SK-N-SH (cell line): Measurements from ENCODE around the gene SETD4. TPM values are rescaled to one million over a fixed set of nuclear protein-coding genes. Genes with fewer than 3 reads are reported as not detected.

ENCODE experiments used
- CTCF ChIA-PET: fragments of 300-600, 350-600 bp; formaldehyde crosslinking; extraction: SDS; loops from one replicate; lab custom pipeline; 2021; lab: Yijun Ruan, JAX
- POLR2A ChIA-PET: fragments of 350-600 bp; sonication (Branson Sonifier 250); formaldehyde crosslinking; extraction: SDS; loops from one replicate; lab custom pipeline; 2020; ENCODE audit warnings: antibody characterized with exemption, inconsistent platforms; lab: Yijun Ruan, JAX
- DNase-seq: peaks from one replicate; pipeline ENCODE4 v3.0.0; 2012
- H2AFZ ChIP-seq: fragments of 200-600 bp; sonication (generic); 2 replicates; pipeline ENCODE4 v1.8.1; 2016; ENCODE audit warnings: antibody characterized with exemption, mild to moderate bottlenecking, low read depth
- H3F3A ChIP-seq: fragments of 200-600 bp; sonication (generic); replicated peaks from 2 replicates; pipeline ENCODE3; 2016; ENCODE audit warnings: antibody characterized with exemption, mild to moderate bottlenecking; ENCODE audit not compliant: insufficient read depth
- H3K27ac ChIP-seq, 2 experiments: fragments of 200-500 bp in 1 of 2; fragments of 200-600 bp in 1 of 2; sonication (Bioruptor generic) in 1 of 2; sonication (generic), shearing (Covaris generic) in 1 of 2; 2 replicates each; pipeline versions ENCODE4 v1.5.1 to v1.6.1; 2014 to 2016; ENCODE audit warnings: low read depth in 2 of 2, inconsistent platforms in 1 of 2, low read length in 1 of 2, mild to moderate bottlenecking in 1 of 2, mixed read lengths in 1 of 2
- H3K27me3 ChIP-seq: fragments of 200-600 bp; sonication (generic), shearing (Covaris generic); 2 replicates; pipeline ENCODE4 v1.6.1; 2016; ENCODE audit warnings: mixed run types; ENCODE audit not compliant: insufficient read depth
- H3K36me3 ChIP-seq, 2 experiments: fragments of 200-500 bp in 1 of 2; fragments of 200-600 bp in 1 of 2; sonication (Bioruptor generic) in 1 of 2; sonication (generic) in 1 of 2; replicated peaks in 1 of 2; 2 replicates each; pipeline versions ENCODE3 to v1.5.1; 2014 to 2016; ENCODE audit warnings: low read length in 1 of 2, mild to moderate bottlenecking in 1 of 2; ENCODE audit not compliant: insufficient read depth in 2 of 2, control insufficient read depth in 1 of 2
- H3K4me1 ChIP-seq, 2 experiments: fragments of 200-500 bp in 1 of 2; fragments of 200-600 bp in 1 of 2; sonication (Bioruptor generic) in 1 of 2; sonication (generic), shearing (Covaris generic) in 1 of 2; 2 replicates each; pipeline versions ENCODE4 v1.5.1 to v1.6.1; 2014 to 2016; ENCODE audit warnings: low read depth in 1 of 2, low read length in 1 of 2, mixed run types in 1 of 2; ENCODE audit not compliant: insufficient read depth in 2 of 2, control insufficient read depth in 1 of 2
- H3K4me2 ChIP-seq: fragments of 200-600 bp; sonication (generic), shearing (Covaris generic); 2 replicates; pipeline ENCODE4 v1.6.1; 2017; ENCODE audit warnings: mixed run types
- H3K4me3 ChIP-seq, 2 experiments: fragments of 200-500 bp in 1 of 2; fragments of 200-600 bp in 1 of 2; sonication (Bioruptor generic) in 1 of 2; sonication (generic), shearing (Covaris generic) in 1 of 2; 2 replicates each; pipeline versions ENCODE4 v1.5.1 to v1.8.1; 2014 to 2016; ENCODE audit warnings: low read depth in 2 of 2, inconsistent platforms in 1 of 2, low read length in 1 of 2, mild to moderate bottlenecking in 1 of 2, mixed read lengths in 1 of 2, moderate library complexity in 1 of 2
- H3K79me2 ChIP-seq: fragments of 200-600 bp; sonication (generic); 2 replicates; pipeline ENCODE4 v1.8.1; 2017; ENCODE audit warnings: mild to moderate bottlenecking; ENCODE audit not compliant: insufficient read depth
- H3K9ac ChIP-seq: fragments of 200-600 bp; sonication (generic); 2 replicates; pipeline ENCODE4 v1.6.1; 2017; ENCODE audit warnings: mixed run types
- H3K9me2 ChIP-seq: fragments of 200-600 bp; sonication (generic); 2 replicates; pipeline ENCODE4 v1.6.1; 2017; ENCODE audit warnings: mixed run types
- H3K9me3 ChIP-seq: fragments of 200-600 bp; sonication (generic); 2 replicates; pipeline ENCODE4 v1.6.1; 2017; ENCODE audit warnings: mixed run types, mild to moderate bottlenecking, moderate library complexity
- H4K20me1 ChIP-seq: fragments of 200-600 bp; sonication (generic); 2 replicates; pipeline ENCODE4 v1.6.1; 2017; ENCODE audit warnings: mild to moderate bottlenecking, mixed run types; ENCODE audit not compliant: insufficient read depth
- CHD2 ChIP-seq: fragments of 150-350 bp; IDR thresholded peaks from 2 replicates; pipeline ENCODE4 v1.6.1; 2018; ENCODE audit warnings: low read length; ENCODE audit not compliant: partially characterized antibody
- ELF1 ChIP-seq: IDR thresholded peaks from 2 replicates; pipeline ENCODE4 v1.4.0; 2012
- EP300 ChIP-seq, 2 experiments: IDR thresholded peaks; 2 replicates each; pipeline versions ENCODE4 v1.4.0 to v1.6.1; 2012; ENCODE audit warnings: borderline replicate concordance in 1 of 2, low read depth in 1 of 2, low read length in 1 of 2
- FOSL2 ChIP-seq: IDR thresholded peaks from 2 replicates; pipeline ENCODE4 v1.4.0; 2012; ENCODE audit warnings: low read depth, mild to moderate bottlenecking, moderate library complexity, borderline replicate concordance
- FOXJ3 ChIP-seq: sonication (generic); formaldehyde crosslinking; IDR thresholded peaks from 2 replicates; pipeline ENCODE4 v1.5.1; 2020; ENCODE audit warnings: mild to moderate bottlenecking, missing genetic modification reagents
- FOXM1 ChIP-seq: IDR thresholded peaks from 2 replicates; pipeline ENCODE4 v1.4.0; 2012; ENCODE audit warnings: low read depth, mild to moderate bottlenecking
- GABPA ChIP-seq: IDR thresholded peaks from 2 replicates; pipeline ENCODE4 v1.4.0; 2012; ENCODE audit warnings: low read depth, mild to moderate bottlenecking
- GATA2 ChIP-seq: sonication (generic); formaldehyde crosslinking; IDR thresholded peaks from 2 replicates; pipeline ENCODE4 v1.5.0; 2020; ENCODE audit warnings: mild to moderate bottlenecking, missing genetic modification reagents
- JUND ChIP-seq: IDR thresholded peaks from 2 replicates; pipeline ENCODE4 v1.4.0; 2012
- MEF2A ChIP-seq: IDR thresholded peaks from 2 replicates; pipeline ENCODE4 v1.4.0; 2012; ENCODE audit warnings: low read depth, borderline replicate concordance
- NRF1 ChIP-seq: IDR thresholded peaks from 2 replicates; pipeline ENCODE4 v1.6.1; 2012; ENCODE audit warnings: low read depth, mild to moderate bottlenecking, low read length
- RCOR1 ChIP-seq: fragments of 150-350 bp; IDR thresholded peaks from 2 replicates; pipeline ENCODE4 v1.6.1; 2017; ENCODE audit warnings: antibody characterized with exemption, low read length
- SMC3 ChIP-seq: IDR thresholded peaks from 2 replicates; pipeline ENCODE4 v1.6.1; 2012; ENCODE audit warnings: low read depth, low read length, improper control_type of control experiment
- YY1 ChIP-seq: IDR thresholded peaks from 2 replicates; pipeline ENCODE4 v1.4.0; 2012; ENCODE audit warnings: low read depth, mild to moderate bottlenecking
- WGBS: methylation state at CpG from one replicate; pipeline ENCODE4 v1.1.6; 2017; ENCODE audit warnings: low lambda C conversion rate; 5-methylcytosine and 5-hydroxymethylcytosine counted together
- polyA plus RNA-seq, 3 experiments: library from polyadenylated mRNA; depleted of rRNA; stranded (reverse); fragments of >200 nt; gene quantifications; 2 replicates each; pipeline ENCODE4 v1.2.3, GENCODE V29; 2012
- TF ChIP-seq, protein P1 (sequence below): IDR thresholded peaks from 2 replicates; pipeline ENCODE4 v1.4.0; 2012; ENCODE audit warnings: low read depth, borderline replicate concordance
- TF ChIP-seq, protein P2 (sequence below): fragments of 150-350 bp; IDR thresholded peaks from 2 replicates; pipeline ENCODE4 v1.6.1; 2016; ENCODE audit warnings: mild to moderate bottlenecking, low read depth, low read length
- TF ChIP-seq, protein P3 (sequence below): fragments of 150-350 bp; IDR thresholded peaks from 2 replicates; pipeline ENCODE4 v1.6.1; 2017; ENCODE audit warnings: antibody characterized with exemption, low read length, low read depth, borderline replicate concordance
- TF ChIP-seq, protein P4 (sequence below): IDR thresholded peaks from 2 replicates; pipeline ENCODE4 v1.4.0; 2012; ENCODE audit warnings: low read depth
- TF ChIP-seq, protein P5 (sequence below): fragments of 200-600 bp; sonication (generic); IDR thresholded peaks from 2 replicates; pipeline ENCODE4 v1.6.1; 2017; ENCODE audit warnings: antibody characterized with exemption, mild to moderate bottlenecking, moderate library complexity

Gene SETD4
- polyA plus RNA-seq, 1 of the 3 experiments (the other 2 are of a cell fraction): 15.9 TPM

DNA sequence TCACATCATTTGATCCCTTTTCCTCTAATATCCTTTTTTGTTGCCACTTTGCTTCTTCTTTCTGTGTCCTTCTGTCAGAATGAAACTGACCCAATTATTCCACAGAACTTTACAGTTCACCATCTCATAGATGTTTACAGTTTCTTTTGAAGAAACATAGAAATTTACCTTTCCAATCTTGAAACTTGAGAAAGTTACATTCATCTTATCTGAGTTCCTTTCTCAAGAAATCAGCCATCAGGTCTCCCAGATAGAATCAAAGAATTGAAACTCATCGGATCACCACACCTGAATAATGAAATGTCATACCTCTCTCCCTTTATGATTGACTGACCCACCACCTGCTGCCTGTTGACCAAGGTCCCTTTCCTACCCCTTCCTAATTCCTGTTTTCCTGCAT, 33.2 kb upstream of the SETD4 start:
- no peaks in the 10 kb centered on the region for H3K79me2 ChIP-seq
- POLR2A ChIA-PET: no interaction called here
- no peaks in the 10 kb centered on the region for H4K20me1 ChIP-seq
- no peaks in the 10 kb centered on the region for H3K36me3 ChIP-seq
- CTCF ChIA-PET: interaction anchor here (1.1 to 3.7 kb wide), 2 partner anchors 19 to 33 kb away, joined by 4 to 14 read pairs; no protein-coding TSS in a partner anchor
- no peaks in the 10 kb centered on the region for H3K4me1 ChIP-seq
- H3K4me2 ChIP-seq: no peak overlapping the region
- H2AFZ ChIP-seq: no peak overlapping the region
- H3K4me3 ChIP-seq: no peak overlapping the region
- H3K9me3 ChIP-seq: no peaks in the 10 kb centered on the region
- H3K9me2 ChIP-seq: no peaks in the 10 kb centered on the region
- WGBS: 17% methylated on average over 1 of the region's 1 CpG
- no peak overlapping the region for H3K9ac ChIP-seq
- no peak for TF ChIP-seq ELF1
- no peak for TF ChIP-seq EP300 (IDR thresholded peaks at IDR 0.05; ENCODE audit: borderline replicate concordance in 1 of 2, low read depth in 1 of 2, low read length in 1 of 2)
- TF ChIP-seq JUND: no peak
- TF ChIP-seq FOXM1: no peak
- no peak for TF ChIP-seq NRF1
- TF ChIP-seq GABPA: no peak
- no peak for TF ChIP-seq CHD2
- TF ChIP-seq FOSL2: no peak
- TF ChIP-seq YY1: no peak
- TF ChIP-seq, protein P1, sequence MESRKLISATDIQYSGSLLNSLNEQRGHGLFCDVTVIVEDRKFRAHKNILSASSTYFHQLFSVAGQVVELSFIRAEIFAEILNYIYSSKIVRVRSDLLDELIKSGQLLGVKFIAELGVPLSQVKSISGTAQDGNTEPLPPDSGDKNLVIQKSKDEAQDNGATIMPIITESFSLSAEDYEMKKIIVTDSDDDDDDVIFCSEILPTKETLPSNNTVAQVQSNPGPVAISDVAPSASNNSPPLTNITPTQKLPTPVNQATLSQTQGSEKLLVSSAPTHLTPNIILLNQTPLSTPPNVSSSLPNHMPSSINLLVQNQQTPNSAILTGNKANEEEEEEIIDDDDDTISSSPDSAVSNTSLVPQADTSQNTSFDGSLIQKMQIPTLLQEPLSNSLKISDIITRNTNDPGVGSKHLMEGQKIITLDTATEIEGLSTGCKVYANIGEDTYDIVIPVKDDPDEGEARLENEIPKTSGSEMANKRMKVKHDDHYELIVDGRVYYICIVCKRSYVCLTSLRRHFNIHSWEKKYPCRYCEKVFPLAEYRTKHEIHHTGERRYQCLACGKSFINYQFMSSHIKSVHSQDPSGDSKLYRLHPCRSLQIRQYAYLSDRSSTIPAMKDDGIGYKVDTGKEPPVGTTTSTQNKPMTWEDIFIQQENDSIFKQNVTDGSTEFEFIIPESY: no peak
- TF ChIP-seq GATA2 (CRISPR knock-in tag): no peak
- TF ChIP-seq SMC3: no peak
- TF ChIP-seq MEF2A: no peak
- TF ChIP-seq, protein P2, sequence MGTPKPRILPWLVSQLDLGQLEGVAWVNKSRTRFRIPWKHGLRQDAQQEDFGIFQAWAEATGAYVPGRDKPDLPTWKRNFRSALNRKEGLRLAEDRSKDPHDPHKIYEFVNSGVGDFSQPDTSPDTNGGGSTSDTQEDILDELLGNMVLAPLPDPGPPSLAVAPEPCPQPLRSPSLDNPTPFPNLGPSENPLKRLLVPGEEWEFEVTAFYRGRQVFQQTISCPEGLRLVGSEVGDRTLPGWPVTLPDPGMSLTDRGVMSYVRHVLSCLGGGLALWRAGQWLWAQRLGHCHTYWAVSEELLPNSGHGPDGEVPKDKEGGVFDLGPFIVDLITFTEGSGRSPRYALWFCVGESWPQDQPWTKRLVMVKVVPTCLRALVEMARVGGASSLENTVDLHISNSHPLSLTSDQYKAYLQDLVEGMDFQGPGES: no peak
- TF ChIP-seq, all 33 proteins: peak for 0
- H3K27ac ChIP-seq: no peak overlapping the region
- no peak for DNase-seq
- H3F3A ChIP-seq: no peaks in the 10 kb centered on the region
- H3K27me3 ChIP-seq: no peaks in the 10 kb centered on the region

DNA sequence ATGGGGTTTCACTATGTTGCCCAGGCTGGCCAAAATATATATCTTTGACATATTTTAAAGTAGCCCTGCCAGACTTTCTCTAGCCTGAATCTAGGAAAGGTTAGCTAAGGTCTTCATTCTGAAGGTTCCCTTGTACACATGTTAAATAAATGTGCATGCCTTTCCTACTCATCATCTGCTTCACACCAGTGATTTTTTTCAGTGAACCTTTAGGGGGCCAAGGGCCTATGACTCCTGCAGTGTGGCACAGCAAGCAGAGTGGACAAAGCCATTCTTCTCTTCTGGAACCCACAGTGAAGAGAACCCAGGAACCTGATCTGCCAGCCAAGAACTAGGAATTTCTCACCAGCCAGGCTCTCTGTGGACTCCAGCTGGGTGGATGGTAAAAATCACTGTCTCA, 32.4 kb upstream of the SETD4 start:
- no peak overlapping the region for H2AFZ ChIP-seq
- H3K9me3 ChIP-seq: no peaks in the 10 kb centered on the region
- H3K9me2 ChIP-seq: no peaks in the 10 kb centered on the region
- no peaks in the 10 kb centered on the region for H3K79me2 ChIP-seq
- no peak for DNase-seq
- no peaks in the 10 kb centered on the region for H3F3A ChIP-seq
- no peak overlapping the region for H3K27ac ChIP-seq
- H4K20me1 ChIP-seq: no peaks in the 10 kb centered on the region
- ChIA-PET POLR2A (no interaction called here), CTCF (no interaction called here)
- no peaks in the 10 kb centered on the region for H3K27me3 ChIP-seq
- no peaks in the 10 kb centered on the region for H3K36me3 ChIP-seq
- H3K4me3 ChIP-seq: no peak overlapping the region
- no peak overlapping the region for H3K4me2 ChIP-seq
- no peaks in the 10 kb centered on the region for H3K4me1 ChIP-seq
- H3K9ac ChIP-seq: no peak overlapping the region
- no peak for TF ChIP-seq FOXJ3
- TF ChIP-seq, protein P3, sequence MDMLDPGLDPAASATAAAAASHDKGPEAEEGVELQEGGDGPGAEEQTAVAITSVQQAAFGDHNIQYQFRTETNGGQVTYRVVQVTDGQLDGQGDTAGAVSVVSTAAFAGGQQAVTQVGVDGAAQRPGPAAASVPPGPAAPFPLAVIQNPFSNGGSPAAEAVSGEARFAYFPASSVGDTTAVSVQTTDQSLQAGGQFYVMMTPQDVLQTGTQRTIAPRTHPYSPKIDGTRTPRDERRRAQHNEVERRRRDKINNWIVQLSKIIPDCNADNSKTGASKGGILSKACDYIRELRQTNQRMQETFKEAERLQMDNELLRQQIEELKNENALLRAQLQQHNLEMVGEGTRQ: no peak
- no peak for TF ChIP-seq RCOR1
- TF ChIP-seq, protein P1: no peak
- TF ChIP-seq JUND: no peak
- TF ChIP-seq, protein P4, sequence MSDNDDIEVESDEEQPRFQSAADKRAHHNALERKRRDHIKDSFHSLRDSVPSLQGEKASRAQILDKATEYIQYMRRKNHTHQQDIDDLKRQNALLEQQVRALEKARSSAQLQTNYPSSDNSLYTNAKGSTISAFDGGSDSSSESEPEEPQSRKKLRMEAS: no peak
- TF ChIP-seq, protein P5, sequence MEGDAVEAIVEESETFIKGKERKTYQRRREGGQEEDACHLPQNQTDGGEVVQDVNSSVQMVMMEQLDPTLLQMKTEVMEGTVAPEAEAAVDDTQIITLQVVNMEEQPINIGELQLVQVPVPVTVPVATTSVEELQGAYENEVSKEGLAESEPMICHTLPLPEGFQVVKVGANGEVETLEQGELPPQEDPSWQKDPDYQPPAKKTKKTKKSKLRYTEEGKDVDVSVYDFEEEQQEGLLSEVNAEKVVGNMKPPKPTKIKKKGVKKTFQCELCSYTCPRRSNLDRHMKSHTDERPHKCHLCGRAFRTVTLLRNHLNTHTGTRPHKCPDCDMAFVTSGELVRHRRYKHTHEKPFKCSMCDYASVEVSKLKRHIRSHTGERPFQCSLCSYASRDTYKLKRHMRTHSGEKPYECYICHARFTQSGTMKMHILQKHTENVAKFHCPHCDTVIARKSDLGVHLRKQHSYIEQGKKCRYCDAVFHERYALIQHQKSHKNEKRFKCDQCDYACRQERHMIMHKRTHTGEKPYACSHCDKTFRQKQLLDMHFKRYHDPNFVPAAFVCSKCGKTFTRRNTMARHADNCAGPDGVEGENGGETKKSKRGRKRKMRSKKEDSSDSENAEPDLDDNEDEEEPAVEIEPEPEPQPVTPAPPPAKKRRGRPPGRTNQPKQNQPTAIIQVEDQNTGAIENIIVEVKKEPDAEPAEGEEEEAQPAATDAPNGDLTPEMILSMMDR: no peak
- TF ChIP-seq FOSL2: no peak
